ENCODE results near the gene BEGAIN.

BEGAIN gene

DNA sequence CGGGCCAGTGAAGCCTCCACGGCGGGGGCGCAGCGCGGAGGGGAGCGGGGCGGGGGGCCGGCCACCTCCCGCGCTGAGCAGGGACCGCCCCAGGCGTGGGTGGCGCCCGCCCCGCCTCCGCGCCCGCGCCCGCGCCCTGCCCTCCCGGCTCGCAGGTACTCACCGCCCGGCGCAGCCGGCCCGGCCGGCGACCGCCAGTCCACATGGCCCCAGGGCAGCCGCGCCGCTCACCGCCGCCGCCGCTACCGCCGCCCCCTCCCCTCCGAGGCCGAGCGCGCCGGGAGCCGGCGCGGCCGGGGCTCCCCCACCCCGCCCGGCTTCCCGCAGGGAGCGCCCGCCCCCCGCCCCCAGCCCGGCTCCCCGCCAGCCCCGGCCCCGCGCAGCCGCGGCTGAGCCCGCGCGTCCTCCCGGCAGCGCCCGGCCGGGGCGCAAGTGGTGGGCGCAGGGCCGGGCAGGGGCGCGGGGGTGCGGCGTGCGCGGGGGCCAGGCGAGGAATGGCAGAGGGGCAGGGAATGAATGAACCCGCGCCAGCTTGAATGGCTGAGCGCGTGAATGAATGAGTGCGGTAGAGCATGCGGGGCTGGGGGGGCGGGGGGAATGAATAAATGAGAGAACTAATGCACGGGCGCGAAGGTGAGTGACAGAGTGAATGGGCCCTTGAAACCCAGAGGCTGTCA is at the start of gene BEGAIN:
Gene BEGAIN (minus strand): TSS at position 332 of the 677 bp plus-strand sequence. CDS start 127 bp downstream, at position 205.
- DNase-seq (ENCODE audit: low spot score): peak; percentile 53

DNA sequence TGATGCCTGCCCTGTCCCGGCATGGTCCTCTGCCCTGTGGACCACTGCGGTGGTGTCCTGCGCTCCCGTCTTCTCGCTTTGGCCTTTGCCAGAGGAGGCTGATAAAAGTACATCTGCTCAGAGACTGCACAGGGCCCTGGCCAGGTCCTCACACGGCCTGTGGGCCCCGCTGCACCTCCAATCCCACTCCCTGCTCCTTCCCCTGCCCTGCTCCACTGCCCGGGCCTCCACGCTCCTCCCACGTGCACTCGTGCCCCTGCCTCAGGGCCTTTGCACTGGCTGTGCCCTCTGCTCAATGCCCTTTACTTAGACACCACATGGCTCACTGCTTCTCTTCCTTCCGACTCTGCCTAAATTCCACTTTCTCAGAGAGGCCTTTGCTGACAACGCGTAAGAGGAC is 49.3 kb upstream of the BEGAIN start:
- no peak for DNase-seq (ENCODE audit: low spot score)

- no peak for DNase-seq (ENCODE audit: low spot score)
Measured at GRCh38 chr14:100634026-100634425, 46.8 kb upstream of the BEGAIN start.

DNA sequence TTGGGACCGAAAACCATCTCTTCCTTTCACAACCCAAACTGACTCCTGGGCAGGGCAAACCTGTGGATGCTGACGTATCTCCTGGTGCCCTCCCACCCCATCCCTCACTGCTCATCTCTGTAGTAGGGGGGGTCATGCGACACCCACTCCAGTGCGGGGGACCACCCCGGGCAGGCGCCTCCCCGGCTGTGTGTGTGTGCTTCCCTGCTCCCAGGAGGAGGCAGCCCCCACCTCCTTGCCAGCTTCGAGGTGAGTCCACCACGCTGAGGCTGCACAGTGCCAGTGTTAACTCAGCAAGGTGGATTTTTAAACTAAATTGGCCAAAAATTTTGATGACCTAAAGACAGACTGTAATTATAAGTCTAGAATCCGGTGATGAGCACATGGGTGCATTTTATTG is 46.2 kb upstream of the BEGAIN start:
- no peak for DNase-seq (ENCODE audit: low spot score)

DNA sequence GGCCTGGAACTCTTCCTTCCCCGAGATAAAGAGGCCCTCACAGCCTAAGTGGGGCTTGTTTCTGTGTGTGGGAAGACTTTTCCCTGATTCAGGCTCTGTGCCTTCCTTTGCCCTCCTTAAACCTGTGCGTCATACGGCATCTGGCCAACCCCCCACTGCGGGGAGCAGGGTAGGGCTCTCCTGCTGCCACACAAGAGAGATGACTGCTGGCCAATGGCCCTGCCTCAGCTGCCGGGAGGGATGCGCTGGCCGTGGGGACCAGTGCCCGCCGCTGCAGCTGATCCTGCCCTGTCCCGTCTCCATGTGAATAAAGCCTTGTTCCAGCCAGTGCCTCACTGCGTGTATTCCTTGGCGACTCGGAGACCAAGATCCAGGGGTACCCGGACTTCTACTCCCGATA is 42.5 kb upstream of the BEGAIN start:
- DNase-seq (ENCODE audit: low spot score): no peak

GRCh38 chr14:100629098-100629497 is 41.9 kb upstream of the BEGAIN start:
- DNase-seq (ENCODE audit: low spot score): no peak

DNA sequence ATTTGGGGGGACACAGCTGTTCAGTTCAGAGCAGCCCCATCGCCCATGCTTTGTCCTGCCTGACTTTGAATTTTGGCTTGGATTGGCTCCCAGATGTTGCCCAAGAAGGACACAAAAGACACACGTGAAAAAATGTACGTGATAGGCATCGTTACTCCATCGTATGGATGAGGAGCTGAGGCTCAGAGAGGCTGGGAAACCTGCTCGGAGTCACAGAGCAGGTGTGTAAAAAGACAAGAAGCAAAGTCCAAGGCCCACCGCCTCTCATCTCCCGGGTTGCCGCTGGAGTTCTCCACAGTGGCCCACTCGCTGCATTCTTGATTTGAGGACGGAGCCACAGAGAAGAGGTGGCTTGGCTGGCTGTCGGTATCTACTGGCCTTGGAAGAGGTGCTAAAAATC is 41.0 kb upstream of the BEGAIN start:
- no peak for DNase-seq (ENCODE audit: low spot score)

GRCh38 chr14:100626614-100627013 is 39.4 kb upstream of the BEGAIN start:
- no peak for DNase-seq (ENCODE audit: low spot score)

DNA sequence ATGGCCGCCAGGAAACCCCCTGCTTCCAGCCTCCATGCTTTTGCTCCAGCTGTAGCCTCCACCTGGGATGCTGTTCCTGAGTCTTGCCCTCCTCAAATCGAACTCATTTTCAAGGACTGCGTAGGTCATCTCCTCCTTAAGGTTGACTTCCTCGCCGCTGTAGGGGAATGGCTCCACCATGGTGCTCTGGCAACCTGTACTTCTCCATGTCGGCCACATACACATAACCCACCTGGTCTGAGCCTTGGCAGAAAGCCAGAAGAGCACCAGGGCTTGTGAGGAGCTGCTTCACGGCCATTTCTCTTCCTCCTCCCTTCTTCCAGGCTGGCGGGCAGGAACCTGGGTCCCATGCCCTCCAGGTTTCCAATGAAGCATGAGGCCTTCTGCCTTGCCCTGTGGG is 36.7 kb upstream of the BEGAIN start:
- DNase-seq (ENCODE audit: low spot score): no peak

DNA sequence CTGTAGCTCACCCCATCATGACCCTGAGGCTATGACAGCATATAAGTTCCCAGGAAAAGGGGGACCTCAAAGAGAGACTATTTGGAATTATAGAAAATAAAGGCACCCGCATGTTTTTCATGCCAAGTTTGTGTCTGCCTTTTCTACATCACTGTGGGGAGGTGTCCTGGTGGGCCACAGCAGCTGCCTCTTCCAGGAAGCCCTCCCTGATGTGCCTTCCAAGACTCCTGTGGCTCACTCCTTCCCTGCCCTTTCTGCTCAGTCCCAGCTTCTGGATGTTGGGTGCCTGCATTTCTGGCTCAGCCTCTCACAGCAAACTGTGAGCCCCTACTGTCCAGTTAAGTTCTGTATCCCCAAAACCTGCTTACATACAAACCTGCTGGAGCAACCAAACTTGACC is 36.3 kb upstream of the BEGAIN start:
- DNase-seq (ENCODE audit: low spot score): no peak

GRCh38 chr14:100622708-100623485 is 35.7 kb upstream of the BEGAIN start:
- no peak for DNase-seq (ENCODE audit: low spot score)

DNA sequence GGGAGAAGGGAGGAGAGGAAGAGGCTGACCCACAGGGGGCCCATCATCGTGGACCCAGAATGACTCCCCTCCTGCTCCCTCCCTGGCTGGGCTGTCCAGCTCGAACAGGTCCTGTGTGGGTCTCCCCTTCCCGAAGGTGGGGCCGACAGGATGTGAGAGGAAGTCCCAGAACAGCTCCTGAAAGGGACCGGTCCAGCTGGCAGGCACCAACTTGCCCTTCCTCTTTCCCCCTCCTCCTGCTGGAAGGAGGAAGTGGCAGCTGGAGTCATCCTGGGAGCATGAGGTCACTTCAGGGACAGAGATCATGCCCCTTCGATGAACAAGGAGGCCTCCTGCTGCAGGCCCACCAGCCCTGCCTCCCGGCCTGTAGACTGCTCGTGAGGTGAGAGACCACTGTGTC is 35.0 kb upstream of the BEGAIN start:
- DNase-seq (ENCODE audit: low spot score): no peak

GRCh38 chr14:100621806-100622205 is 34.6 kb upstream of the BEGAIN start:
- DNase-seq (ENCODE audit: low spot score): no peak

DNA sequence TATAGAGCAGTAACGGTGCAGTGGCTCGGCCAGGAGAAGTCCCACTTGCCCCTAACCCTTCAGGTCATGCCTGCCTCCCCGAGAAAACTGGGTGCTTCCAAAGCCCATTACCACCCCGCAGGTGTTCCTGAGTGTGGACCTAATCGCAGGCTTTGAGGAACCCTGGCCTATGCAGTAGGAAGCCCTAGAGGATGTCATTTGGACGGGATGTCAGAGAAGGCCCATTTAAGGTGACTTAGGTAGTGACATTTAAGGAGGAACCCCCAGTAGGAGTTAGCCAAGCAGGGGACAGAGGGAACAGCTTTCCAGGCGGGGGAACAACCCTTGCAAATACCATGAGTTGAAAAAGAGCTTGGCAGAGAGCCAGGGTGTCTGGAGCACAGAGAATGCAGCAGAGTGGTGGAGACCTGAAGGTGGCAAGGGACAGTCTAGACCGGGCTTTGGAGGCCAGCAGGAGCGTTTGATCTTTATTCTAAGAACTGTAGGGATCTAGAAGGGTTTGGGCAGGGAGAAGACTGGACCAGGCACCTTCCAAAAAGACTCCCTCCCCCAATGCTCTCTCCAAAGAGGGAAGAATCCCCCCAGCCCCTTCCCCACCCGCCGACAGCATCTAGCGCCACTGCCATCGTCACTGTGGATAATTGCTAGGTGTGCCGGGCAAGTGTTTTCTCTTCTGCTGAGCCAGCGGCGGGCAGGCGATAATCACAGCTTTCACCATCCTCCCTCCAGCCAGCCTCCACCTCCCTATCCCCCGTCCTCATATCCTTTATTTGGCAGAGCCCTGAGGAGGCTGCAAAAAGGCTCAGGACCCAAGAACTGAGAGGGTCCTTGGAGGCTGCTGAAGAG is 33.3 kb upstream of the BEGAIN start:
- no peak for DNase-seq (ENCODE audit: low spot score)

DNA sequence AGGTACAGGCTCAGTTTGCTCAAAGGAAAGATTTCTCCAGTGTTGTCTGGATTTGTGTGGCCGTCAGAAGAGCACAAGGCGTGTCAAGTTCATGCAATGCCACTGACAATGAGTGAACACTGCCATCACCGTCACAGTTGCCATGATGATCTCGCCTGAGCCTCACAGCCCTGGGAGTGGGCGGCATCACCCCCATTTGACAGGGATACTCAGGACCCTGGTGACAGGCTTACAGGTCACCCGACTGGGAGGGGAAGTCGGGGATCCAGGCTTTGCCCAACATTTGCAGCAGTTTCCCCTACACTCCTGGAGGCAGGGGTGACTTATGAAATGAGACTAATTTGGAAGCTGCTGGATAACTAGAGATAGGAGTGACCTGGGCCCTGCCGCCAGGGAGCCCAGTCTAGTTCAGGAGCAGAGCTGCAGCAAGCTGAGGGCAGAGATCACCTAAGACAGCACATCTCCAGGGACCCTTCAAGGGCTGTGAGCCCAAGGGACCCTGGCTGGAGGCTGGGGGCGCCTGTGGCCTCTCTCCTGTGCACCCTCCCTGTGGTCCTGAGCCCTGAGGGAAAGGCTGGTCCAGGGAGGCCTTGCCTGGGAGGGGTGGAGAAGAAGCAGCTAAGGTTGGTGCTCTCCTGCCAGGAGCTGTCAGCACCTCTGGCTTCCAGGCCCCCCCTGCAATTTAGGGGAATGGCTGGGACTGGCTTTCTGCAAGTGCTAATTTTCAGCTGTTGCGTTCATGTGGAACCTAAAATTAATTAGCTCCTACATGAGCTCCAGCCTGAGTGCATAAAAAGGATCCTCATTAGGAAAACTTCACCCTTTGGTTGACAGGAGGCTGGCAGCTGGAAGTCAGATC is 32.4 kb upstream of the BEGAIN start:
- no peak for DNase-seq (ENCODE audit: low spot score)

GRCh38 chr14:100618763-100619320 is 31.6 kb upstream of the BEGAIN start:
- DNase-seq (ENCODE audit: low spot score): no peak

GRCh38 chr14:100618318-100618693 is 31.1 kb upstream of the BEGAIN start:
- DNase-seq (ENCODE audit: low spot score): no peak

- no peak for DNase-seq (ENCODE audit: low spot score)
Measured at GRCh38 chr14:100617410-100618317, 30.4 kb upstream of the BEGAIN start.

DNA sequence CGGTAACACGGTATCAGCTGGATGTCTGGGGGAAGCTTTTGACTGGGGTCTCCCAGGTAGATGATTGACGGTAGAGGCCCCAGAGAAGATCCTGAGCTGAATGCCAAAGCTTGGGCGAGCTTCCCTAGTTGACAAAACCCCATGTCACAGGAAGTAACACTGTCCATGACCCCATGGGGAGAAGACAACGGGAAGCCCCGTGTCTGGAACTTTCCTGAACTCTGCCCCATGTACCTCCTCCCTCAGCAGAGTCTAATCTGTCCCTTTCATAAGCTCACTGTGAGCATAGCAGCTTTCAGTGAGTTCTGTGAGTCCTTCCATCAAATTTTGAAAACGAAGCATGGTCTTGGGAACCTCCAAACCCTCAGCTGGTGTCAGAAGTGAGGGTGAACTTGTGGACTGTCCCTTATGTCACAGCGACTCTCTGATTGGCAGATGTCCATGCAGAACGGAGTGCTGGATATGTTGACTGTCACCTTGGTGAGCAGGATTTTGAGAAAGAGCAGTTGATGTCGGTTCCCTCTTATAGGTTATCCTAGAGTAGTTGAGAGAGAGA is 29.7 kb upstream of the BEGAIN start:
- DNase-seq (ENCODE audit: low spot score): no peak
